ENCODE results near the gene GABRR2. TPM values are rescaled to one million over a fixed set of nuclear protein-coding genes. Genes with fewer than 3 reads are reported as not detected.

Gene GABRR2
- total and polyA plus RNA-seq, 2 of the 4 experiments (the other 2 are of a cell fraction), result 0.26 TPM; not detected in 1

- Histone ChIP-seq H2BK20ac (ENCODE audit: low read depth, low read length) (no peak overlapping the region), H4K91ac (ENCODE audit: insufficient read depth, low read depth, low read length) (no peak overlapping the region), H2AK5ac (ENCODE audit: low read depth, low read length) (no peak overlapping the region), H3K79me1 (ENCODE audit: low read depth in 1 of 2, low read length in 2 of 2) (no peaks in the 10 kb centered on the region), H3K14ac (replicated peaks; ENCODE audit: low read depth, low read length) (no peak overlapping the region), H4K8ac (ENCODE audit: low read depth in 2 of 2, low read length in 2 of 2) (no peak overlapping the region), H4K20me1 (ENCODE audit: insufficient read depth, low read length) (peaks cover 5% of the 10 kb centered on the region; the same call in 1 of the 2 replicates), H2AFZ (replicated peaks; ENCODE audit: low read length, poor library complexity) (no peak overlapping the region), H3K4me3 (ENCODE audit: insufficient read depth, low read depth, low read length) (no peak overlapping the region), H3K4ac (ENCODE audit: low read depth, low read length) (no peak overlapping the region), H3K18ac (ENCODE audit: low read depth, low read length) (no peak overlapping the region), H3K9ac (ENCODE audit: low read depth, low read length) (no peak overlapping the region), H3K23ac (ENCODE audit: low read depth, low read length) (no peak overlapping the region), H4K5ac (ENCODE audit: low read depth, low read length) (no peak overlapping the region), H3K56ac (ENCODE audit: extremely low read depth, insufficient read depth, low read length) (no peak overlapping the region), H3K27me3 (ENCODE audit: control insufficient read depth, insufficient read depth, low read length) (peaks cover 22% of the 10 kb centered on the region), H2AK9ac (replicated peaks; ENCODE audit: low read depth, low read length, poor library complexity) (no peak overlapping the region), H2BK15ac (ENCODE audit: low read depth, low read length) (no peak overlapping the region), H3K9me3 (ENCODE audit: control insufficient read depth, insufficient read depth, low read length) (no peaks in the 10 kb centered on the region), H2BK120ac (ENCODE audit: low read depth, low read length) (no peak overlapping the region), H3K4me2 (ENCODE audit: low read depth, low read length) (no peak overlapping the region), H3K36me3 (ENCODE audit: control insufficient read depth, insufficient read depth, low read length) (no peaks in the 10 kb centered on the region), H3K27ac (ENCODE audit: insufficient read depth, low read length) (no peak overlapping the region), H3K4me1 (ENCODE audit: control insufficient read depth, insufficient read depth, low read length) (peaks cover 9% of the 10 kb centered on the region), H2BK5ac (ENCODE audit: low read depth, low read length, poor library complexity, severe bottlenecking) (no peak overlapping the region), H3K9me1 (ENCODE audit: insufficient read depth, low read length) (peaks cover 9% of the 10 kb centered on the region; the same call in 1 of the 2 replicates)
- in situ Hi-C loops (cut with MboI; ENCODE audit: low sequenced_read_pairs), result no loop called here
- no peak for TF ChIP-seq RAD21 (IDR thresholded peaks at IDR 0.05; ENCODE audit: low read length)
- no peak for TF ChIP-seq SMC3 (IDR thresholded peaks at IDR 0.05; ENCODE audit: low read depth, low read length)
- TF ChIP-seq CHD1 (IDR thresholded peaks at IDR 0.05; ENCODE audit: low read depth, low read length), result no peak
- TF ChIP-seq USF2 (IDR thresholded peaks at IDR 0.05; ENCODE audit: low read depth, low read length), result no peak
- no peak for TF ChIP-seq FOS (IDR thresholded peaks at IDR 0.05; ENCODE audit: low read depth, low read length)
- no peak for TF ChIP-seq BHLHE40 (IDR thresholded peaks at IDR 0.05; ENCODE audit: low read depth, low read length)
- no peak for TF ChIP-seq MXI1 (IDR thresholded peaks at IDR 0.05; ENCODE audit: borderline replicate concordance, low read depth, low read length)
- no peak for TF ChIP-seq CEBPB (IDR thresholded peaks at IDR 0.05; ENCODE audit: low read depth, low read length)
- no peak for TF ChIP-seq CTCF (conservative IDR thresholded peaks at IDR 0.05; ENCODE audit: low read depth, low read length)
- no peak for TF ChIP-seq ELK1 (IDR thresholded peaks at IDR 0.05; ENCODE audit: borderline replicate concordance, low read depth, low read length)
- no peak for TF ChIP-seq NFE2L2 (IDR thresholded peaks at IDR 0.05; ENCODE audit: low read depth, low read length)
- no peak for TF ChIP-seq POLR2A (IDR thresholded peaks at IDR 0.05; ENCODE audit: low read depth, low read length)
- no peak for TF ChIP-seq RFX5 (IDR thresholded peaks at IDR 0.05; ENCODE audit: low read depth, low read length)
- no peak for TF ChIP-seq RCOR1 (IDR thresholded peaks at IDR 0.05; ENCODE audit: insufficient replicate concordance, low read length)
- TF ChIP-seq MAZ (IDR thresholded peaks at IDR 0.05; ENCODE audit: borderline replicate concordance, low read depth, low read length), result no peak
- TF ChIP-seq MAFK (IDR thresholded peaks at IDR 0.05; ENCODE audit: low read depth, low read length), result no peak
- BruUV-seq (replicated peaks), result no TSS peak
- DNase-seq (no peak), ATAC-seq (ENCODE audit: low read depth) (no peak)
- CTCF ChIA-PET, result no interaction called here
- dilution Hi-C loops (cut with HindIII; ENCODE audit: low sequenced_read_pairs, unreplicated experiment), result no loop called here
- POLR2A ChIA-PET (ENCODE audit: unreplicated experiment), result no interaction called here
- intact Hi-C loops (cut with micrococcal nuclease), result no loop called here
- WGBS, 2 experiments (ENCODE audit: extremely low coverage in 2 of 2, insufficient read length in 1 of 2), result no CpG with 5 or more reads among the region's 2 CpGs
These were observed 19.1 kb downstream of the GABRR2 start for GRCh38 chr6:89295981-89296380.

Data from IMR-90 (cell line).